ENCODE data around the gene C1orf185. TPM values are rescaled to one million over a fixed set of nuclear protein-coding genes. Genes with fewer than 3 reads are reported as not detected.
A peak's percentile ranks its signal among the peaks of the same experiment; 100 is the strongest.

C1orf185 gene
- total RNA-seq, 1 experiment from 2014 or later, result not detected

DNA sequence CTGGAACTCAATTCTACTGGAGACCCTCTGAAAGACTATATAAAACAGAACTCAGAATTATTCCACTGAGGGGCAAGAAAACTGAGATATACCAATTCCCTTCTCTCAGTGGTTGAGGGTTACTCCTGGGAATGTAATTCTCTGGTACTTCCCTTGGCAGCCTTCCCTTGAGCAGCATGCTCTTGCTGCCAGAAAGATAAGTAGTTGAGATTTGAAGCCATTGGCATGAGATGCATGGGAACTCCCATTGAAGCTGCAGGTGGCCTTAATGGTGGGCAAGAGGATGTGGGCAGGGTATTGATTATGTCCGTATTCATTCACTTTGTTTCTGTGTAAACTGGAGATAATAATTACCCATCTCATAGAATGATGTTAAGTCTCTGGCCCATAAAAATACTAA lies 28.6 kb upstream of the C1orf185 start:
- intact Hi-C loops (cut with micrococcal nuclease; ENCODE audit: unreplicated experiment), result no loop called here
- in situ Hi-C loops (cut with HindIII; ENCODE audit: low pct_unique_long_range_greater_than_20kb, low sequenced_read_pairs), result no loop called here
- CTCF ChIA-PET, result no interaction called here

DNA sequence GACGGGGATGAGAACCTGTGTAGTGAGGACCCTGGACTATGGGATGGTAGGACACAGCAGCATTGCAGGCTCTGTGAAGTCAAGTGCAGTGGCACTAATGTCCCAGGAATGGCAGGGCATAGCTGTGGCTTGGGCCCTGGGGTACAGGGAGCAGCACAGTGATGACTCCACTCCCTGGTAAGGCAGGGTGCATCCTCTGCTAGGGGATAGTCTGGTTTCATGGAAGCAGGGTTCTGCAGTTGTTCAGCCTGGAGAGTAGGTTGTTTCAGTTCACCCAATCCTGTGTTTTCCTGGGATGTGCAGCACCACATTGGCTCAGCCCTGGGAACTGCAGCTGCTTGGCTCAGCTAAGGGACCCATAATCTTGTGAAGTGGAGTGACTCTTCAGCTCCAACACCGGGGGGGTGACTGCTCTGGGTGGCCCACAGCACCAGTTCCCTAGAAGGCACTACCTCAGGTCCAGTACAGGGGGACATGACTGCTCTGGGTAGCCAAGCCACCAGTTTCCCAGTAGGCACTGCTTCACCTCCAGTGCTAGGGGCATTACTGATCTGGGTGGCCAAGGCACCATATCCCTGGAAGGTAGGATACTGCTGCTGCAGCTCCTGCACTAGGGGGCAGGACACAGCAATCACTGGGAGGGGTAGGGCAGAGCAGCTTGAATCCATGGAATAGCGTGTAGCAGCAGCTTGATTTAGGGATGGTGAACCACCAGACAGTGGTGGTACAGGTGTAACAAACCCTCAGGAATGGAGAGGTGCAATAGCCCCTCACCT lies 15.3 kb upstream of the C1orf185 start:
- ATAC-seq (peak; percentile 21; the same call in 1 of the 2 replicates), DNase-seq (ENCODE audit: low read depth, low spot score) (no peak)
- TF ChIP-seq, protein P1, sequence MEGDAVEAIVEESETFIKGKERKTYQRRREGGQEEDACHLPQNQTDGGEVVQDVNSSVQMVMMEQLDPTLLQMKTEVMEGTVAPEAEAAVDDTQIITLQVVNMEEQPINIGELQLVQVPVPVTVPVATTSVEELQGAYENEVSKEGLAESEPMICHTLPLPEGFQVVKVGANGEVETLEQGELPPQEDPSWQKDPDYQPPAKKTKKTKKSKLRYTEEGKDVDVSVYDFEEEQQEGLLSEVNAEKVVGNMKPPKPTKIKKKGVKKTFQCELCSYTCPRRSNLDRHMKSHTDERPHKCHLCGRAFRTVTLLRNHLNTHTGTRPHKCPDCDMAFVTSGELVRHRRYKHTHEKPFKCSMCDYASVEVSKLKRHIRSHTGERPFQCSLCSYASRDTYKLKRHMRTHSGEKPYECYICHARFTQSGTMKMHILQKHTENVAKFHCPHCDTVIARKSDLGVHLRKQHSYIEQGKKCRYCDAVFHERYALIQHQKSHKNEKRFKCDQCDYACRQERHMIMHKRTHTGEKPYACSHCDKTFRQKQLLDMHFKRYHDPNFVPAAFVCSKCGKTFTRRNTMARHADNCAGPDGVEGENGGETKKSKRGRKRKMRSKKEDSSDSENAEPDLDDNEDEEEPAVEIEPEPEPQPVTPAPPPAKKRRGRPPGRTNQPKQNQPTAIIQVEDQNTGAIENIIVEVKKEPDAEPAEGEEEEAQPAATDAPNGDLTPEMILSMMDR (IDR thresholded peaks at IDR 0.05), result no peak
- TF ChIP-seq POLR2AphosphoS5 (IDR thresholded peaks at IDR 0.05; ENCODE audit: low read depth, low read length) (no peak), SIN3A (IDR thresholded peaks at IDR 0.05; ENCODE audit: borderline replicate concordance, insufficient read depth, low read depth, low read length) (no peak), TCF7L2 (IDR thresholded peaks at IDR 0.05; ENCODE audit: low read depth, low read length) (no peak)
- TF ChIP-seq, protein P2, sequence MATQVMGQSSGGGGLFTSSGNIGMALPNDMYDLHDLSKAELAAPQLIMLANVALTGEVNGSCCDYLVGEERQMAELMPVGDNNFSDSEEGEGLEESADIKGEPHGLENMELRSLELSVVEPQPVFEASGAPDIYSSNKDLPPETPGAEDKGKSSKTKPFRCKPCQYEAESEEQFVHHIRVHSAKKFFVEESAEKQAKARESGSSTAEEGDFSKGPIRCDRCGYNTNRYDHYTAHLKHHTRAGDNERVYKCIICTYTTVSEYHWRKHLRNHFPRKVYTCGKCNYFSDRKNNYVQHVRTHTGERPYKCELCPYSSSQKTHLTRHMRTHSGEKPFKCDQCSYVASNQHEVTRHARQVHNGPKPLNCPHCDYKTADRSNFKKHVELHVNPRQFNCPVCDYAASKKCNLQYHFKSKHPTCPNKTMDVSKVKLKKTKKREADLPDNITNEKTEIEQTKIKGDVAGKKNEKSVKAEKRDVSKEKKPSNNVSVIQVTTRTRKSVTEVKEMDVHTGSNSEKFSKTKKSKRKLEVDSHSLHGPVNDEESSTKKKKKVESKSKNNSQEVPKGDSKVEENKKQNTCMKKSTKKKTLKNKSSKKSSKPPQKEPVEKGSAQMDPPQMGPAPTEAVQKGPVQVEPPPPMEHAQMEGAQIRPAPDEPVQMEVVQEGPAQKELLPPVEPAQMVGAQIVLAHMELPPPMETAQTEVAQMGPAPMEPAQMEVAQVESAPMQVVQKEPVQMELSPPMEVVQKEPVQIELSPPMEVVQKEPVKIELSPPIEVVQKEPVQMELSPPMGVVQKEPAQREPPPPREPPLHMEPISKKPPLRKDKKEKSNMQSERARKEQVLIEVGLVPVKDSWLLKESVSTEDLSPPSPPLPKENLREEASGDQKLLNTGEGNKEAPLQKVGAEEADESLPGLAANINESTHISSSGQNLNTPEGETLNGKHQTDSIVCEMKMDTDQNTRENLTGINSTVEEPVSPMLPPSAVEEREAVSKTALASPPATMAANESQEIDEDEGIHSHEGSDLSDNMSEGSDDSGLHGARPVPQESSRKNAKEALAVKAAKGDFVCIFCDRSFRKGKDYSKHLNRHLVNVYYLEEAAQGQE (IDR thresholded peaks at IDR 0.05; ENCODE audit: insufficient read depth in 1 of 2, low read depth in 2 of 2, low read length in 1 of 2), result no peak
- no peaks in the 10 kb centered on the region for H3K27me3 ChIP-seq (ENCODE audit: control insufficient read depth, insufficient read depth, low read length)
- BruUV-seq (replicated peaks), result no TSS peak
- no peaks in the 10 kb centered on the region for H3K9me3 ChIP-seq (ENCODE audit: control insufficient read depth, insufficient read depth, low read depth, low read length)
- CTCF ChIA-PET, result interaction anchor here (1.2 kb wide), 1 partner anchor 103 kb away, joined by 3 read pairs; no protein-coding TSS in a partner anchor
- intact Hi-C loops (cut with micrococcal nuclease; ENCODE audit: unreplicated experiment) (no loop called here), in situ Hi-C loops (cut with HindIII; ENCODE audit: low pct_unique_long_range_greater_than_20kb, low sequenced_read_pairs) (no loop called here)
- no peak overlapping the region for H3K27ac ChIP-seq (ENCODE audit: low read length)
- no peaks in the 10 kb centered on the region for H3K36me3 ChIP-seq (ENCODE audit: control insufficient read depth, insufficient read depth, low read length)
- no peak overlapping the region for H3K4me3 ChIP-seq (ENCODE audit: low read depth in 2 of 2, low read length in 2 of 2)
- H3K4me1 ChIP-seq (ENCODE audit: control insufficient read depth, insufficient read depth, low read length), result no peaks in the 10 kb centered on the region
- POLR2A ChIA-PET, result no interaction called here

More for the DNA sequence above, 28.6 kb upstream of the C1orf185 start:
- TF ChIP-seq TCF7L2 (IDR thresholded peaks at IDR 0.05; ENCODE audit: low read depth, low read length), result no peak
- TF ChIP-seq, protein P2 (IDR thresholded peaks at IDR 0.05; ENCODE audit: insufficient read depth in 1 of 2, low read depth in 2 of 2, low read length in 1 of 2), result no peak
- no peak for TF ChIP-seq POLR2AphosphoS5 (IDR thresholded peaks at IDR 0.05; ENCODE audit: low read depth, low read length)
- TF ChIP-seq, protein P1 (IDR thresholded peaks at IDR 0.05), result no peak
- TF ChIP-seq SIN3A (IDR thresholded peaks at IDR 0.05; ENCODE audit: borderline replicate concordance, insufficient read depth, low read depth, low read length), result no peak
- no peak overlapping the region for H3K4me3 ChIP-seq (ENCODE audit: low read depth in 2 of 2, low read length in 2 of 2)
- no peak overlapping the region for H3K27ac ChIP-seq (ENCODE audit: low read length)
- ATAC-seq (no peak), DNase-seq (ENCODE audit: low read depth, low spot score) (no peak)
- BruUV-seq (replicated peaks), result no TSS peak
- H3K9me3 ChIP-seq (ENCODE audit: control insufficient read depth, insufficient read depth, low read depth, low read length), result no peaks in the 10 kb centered on the region
- no peaks in the 10 kb centered on the region for H3K36me3 ChIP-seq (ENCODE audit: control insufficient read depth, insufficient read depth, low read length)
- H3K4me1 ChIP-seq (ENCODE audit: control insufficient read depth, insufficient read depth, low read length), result no peaks in the 10 kb centered on the region
- POLR2A ChIA-PET, result no interaction called here
- no peaks in the 10 kb centered on the region for H3K27me3 ChIP-seq (ENCODE audit: control insufficient read depth, insufficient read depth, low read length)
